Esophagus muscularis mucosa (tissue), 4 donors: Measurements from ENCODE around the gene MSL1. TPM values are rescaled to one million over a fixed set of nuclear protein-coding genes. Genes with fewer than 3 reads are reported as not detected.

Source experiments
- DNase-seq: peaks from one replicate; pipeline ENCODE4 v3.0.0-alpha.2; 2017; ENCODE audit errors: extremely low spot score
- H3K27ac ChIP-seq, 4 donors: fragments of 200-600 bp; sonication (generic); replicated peaks in 1 of 4; 1 replicate in 3 of 4; 2 replicates in 1 of 4; pipeline ENCODE4 v1.5.1; 2016 to 2019; ENCODE audit warnings: mild to moderate bottlenecking in 1 of 4
- H3K27me3 ChIP-seq, 4 donors: fragments of 200-600 bp; sonication (generic); one replicate each; pipeline versions ENCODE4 v1.5.1 to v1.6.0; 2016 to 2019
- H3K36me3 ChIP-seq, 4 donors: fragments of 200-600 bp; sonication (generic); one replicate each; pipeline ENCODE4 v1.5.1; 2016 to 2019
- H3K4me1 ChIP-seq, 4 donors: fragments of 200-600 bp; sonication (generic); one replicate each; pipeline ENCODE4 v1.5.1; 2016 to 2019
- H3K4me3 ChIP-seq, 4 donors: fragments of 200-600 bp; sonication (generic); 1 replicate in 2 of 4; 2 replicates in 2 of 4; pipeline ENCODE4 v1.5.1; 2016 to 2019; ENCODE audit warnings: mild to moderate bottlenecking in 4 of 4, moderate library complexity in 1 of 4
- H3K9me3 ChIP-seq, 4 donors: fragments of 200-600 bp; sonication (generic); 1 replicate in 3 of 4; 2 replicates in 1 of 4; pipeline ENCODE4 v1.5.1; 2016 to 2019
- EP300 ChIP-seq: sonication (generic); formaldehyde crosslinking; IDR thresholded peaks from one replicate; pipeline ENCODE4 v1.6.1; 2017; ENCODE audit warnings: antibody characterized with exemption
- POLR2A ChIP-seq: fragments of 450-650 bp; IDR thresholded peaks from one replicate; pipeline ENCODE4 v1.6.1; 2017; ENCODE audit warnings: antibody characterized with exemption, moderate library complexity, mild to moderate bottlenecking, low read depth
- POLR2AphosphoS5 ChIP-seq, 2 donors: sonication (generic); formaldehyde crosslinking; IDR thresholded peaks; one replicate each; pipeline ENCODE4 v1.6.1; 2017; ENCODE audit warnings: antibody characterized with exemption in 2 of 2
- WGBS: methylation state at CpG from one replicate; pipeline ENCODE4 v1.1.5; 2018; 5-methylcytosine and 5-hydroxymethylcytosine counted together
- intact Hi-C: fragments of 100-400 bp; cut with DNase I; formaldehyde crosslinking; loops from one replicate; pipeline ENCODE4 v1.15.1; 2023
- total RNA-seq, 4 donors: library from RNA; depleted of rRNA; stranded (reverse); fragments of >200 nt; gene quantifications; one replicate each; pipeline versions ENCODE4 v1.1.0 to v1.2.1, GENCODE V29; 2016
- TF ChIP-seq, protein P1 (sequence below), 3 experiments: fragments of 200-600 bp in 2 of 3; fragments of 450-650 bp in 1 of 3; sonication (generic) in 2 of 3; IDR thresholded peaks; one replicate each; pipeline ENCODE4 v1.5.1; 2017 to 2019; ENCODE audit warnings: antibody characterized with exemption in 3 of 3, mild to moderate bottlenecking in 2 of 3, moderate library complexity in 1 of 3

MSL1 gene
- total RNA-seq, 4 donors from 2014 or later: 64.1 to 86.8 (median 72.2) TPM

DNA sequence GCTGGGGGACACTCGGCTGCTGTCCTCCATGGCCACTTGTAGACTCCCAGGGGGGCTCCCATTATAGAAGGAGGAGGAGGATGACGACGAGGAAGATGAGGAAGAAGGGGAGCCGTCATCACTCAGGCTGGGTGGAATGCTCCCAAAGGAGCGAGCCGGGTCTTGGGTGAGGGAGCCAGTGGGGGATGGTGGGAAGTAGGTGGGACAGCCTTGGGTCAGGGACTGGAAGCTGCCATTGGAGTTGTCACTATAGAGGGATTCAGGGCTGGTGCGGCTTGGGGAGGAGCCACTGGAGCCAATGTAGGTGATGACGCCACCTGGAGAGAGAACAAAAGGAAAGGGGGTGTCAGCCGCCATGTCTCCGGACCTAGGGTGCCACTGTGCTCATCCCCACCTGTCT lies 24.7 kb upstream of the MSL1 start:
- intact Hi-C loops: no loop called here
- WGBS: 73% methylated on average over 10 of the region's 10 CpGs
- Histone ChIP-seq H3K27ac (peak overlapping the region; percentile 88 to 99 (median 94)), H3K9me3 (no peaks in the 10 kb centered on the region), H3K27me3 (no peaks in the 10 kb centered on the region), H3K36me3 (peaks cover 42 to 55% (median 47%) of the 10 kb centered on the region in 4 donors), H3K4me3 (peak overlapping the region in 3 of 4 donors; percentile 70 to 77 (median 70)), H3K4me1 (peaks cover 75 to 87% (median 83%) of the 10 kb centered on the region in 4 donors)
- TF ChIP-seq, protein P1, sequence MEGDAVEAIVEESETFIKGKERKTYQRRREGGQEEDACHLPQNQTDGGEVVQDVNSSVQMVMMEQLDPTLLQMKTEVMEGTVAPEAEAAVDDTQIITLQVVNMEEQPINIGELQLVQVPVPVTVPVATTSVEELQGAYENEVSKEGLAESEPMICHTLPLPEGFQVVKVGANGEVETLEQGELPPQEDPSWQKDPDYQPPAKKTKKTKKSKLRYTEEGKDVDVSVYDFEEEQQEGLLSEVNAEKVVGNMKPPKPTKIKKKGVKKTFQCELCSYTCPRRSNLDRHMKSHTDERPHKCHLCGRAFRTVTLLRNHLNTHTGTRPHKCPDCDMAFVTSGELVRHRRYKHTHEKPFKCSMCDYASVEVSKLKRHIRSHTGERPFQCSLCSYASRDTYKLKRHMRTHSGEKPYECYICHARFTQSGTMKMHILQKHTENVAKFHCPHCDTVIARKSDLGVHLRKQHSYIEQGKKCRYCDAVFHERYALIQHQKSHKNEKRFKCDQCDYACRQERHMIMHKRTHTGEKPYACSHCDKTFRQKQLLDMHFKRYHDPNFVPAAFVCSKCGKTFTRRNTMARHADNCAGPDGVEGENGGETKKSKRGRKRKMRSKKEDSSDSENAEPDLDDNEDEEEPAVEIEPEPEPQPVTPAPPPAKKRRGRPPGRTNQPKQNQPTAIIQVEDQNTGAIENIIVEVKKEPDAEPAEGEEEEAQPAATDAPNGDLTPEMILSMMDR (IDR thresholded peaks at IDR 0.05): no peak
- TF ChIP-seq POLR2A (no peak), POLR2AphosphoS5 (IDR thresholded peaks at IDR 0.05) (no peak), EP300 (no peak)
- no peak for DNase-seq

DNA sequence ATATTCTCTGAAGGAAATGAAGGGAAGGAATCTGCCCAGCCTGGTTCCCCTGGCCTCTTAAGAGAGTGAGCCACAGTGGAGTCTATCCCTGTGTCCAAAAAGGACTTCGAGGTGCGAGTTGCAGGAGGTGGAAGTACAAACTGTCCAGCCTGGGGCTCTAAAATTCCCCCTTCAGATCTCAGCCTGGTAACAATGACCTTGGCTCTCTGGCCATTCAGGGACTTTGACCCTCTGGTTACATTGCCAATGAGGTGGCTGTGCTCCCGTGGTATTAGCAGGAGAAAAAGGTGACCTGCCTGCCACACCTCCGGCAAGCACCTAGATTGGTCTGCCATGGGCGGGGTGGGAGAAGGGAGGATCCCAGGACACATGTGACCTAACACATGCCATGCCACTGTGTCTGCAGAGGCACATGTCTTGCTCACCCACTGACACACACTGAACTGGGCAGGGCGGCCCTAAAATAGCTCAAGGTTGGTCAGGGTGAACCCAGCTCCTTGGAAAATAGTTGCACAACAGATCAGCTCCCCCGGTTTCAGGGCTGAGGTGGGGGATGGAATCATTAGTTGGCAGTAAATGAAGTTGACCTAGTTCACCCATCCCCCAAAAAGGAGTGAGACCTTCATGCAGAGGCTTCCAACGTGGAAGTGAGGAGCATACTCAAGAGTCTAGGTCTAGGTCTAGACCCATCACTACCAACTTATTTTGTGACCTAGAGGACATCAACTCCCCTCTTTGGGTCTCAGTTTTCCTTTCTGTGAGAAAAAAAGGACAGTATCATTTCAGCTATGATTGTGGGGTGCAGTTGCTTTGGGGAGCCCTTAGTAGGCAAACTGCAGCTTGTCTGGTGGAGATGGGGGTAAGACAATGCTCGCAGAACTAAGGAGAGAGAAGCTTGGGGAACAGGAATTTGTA lies 23.6 kb upstream of the MSL1 start:
- TF ChIP-seq POLR2A: peak; percentile 14
- TF ChIP-seq, protein P1 (IDR thresholded peaks at IDR 0.05): no peak
- TF ChIP-seq POLR2AphosphoS5 (IDR thresholded peaks at IDR 0.05): peak; percentile 74 to 92
- TF ChIP-seq EP300: peak; percentile 53
- H3K4me3 ChIP-seq: peak overlapping the region; percentile 70 to 93 (median 74)
- peak overlapping the region; percentile 88 to 99 (median 94) for H3K27ac ChIP-seq
- H3K27me3 ChIP-seq: no peaks in the 10 kb centered on the region
- DNase-seq: no peak
- peaks cover 75 to 87% (median 83%) of the 10 kb centered on the region in 4 donors for H3K4me1 ChIP-seq
- WGBS: 27% methylated on average over 8 of the region's 9 CpGs
- intact Hi-C loops: no loop called here
- H3K36me3 ChIP-seq: peaks cover 39 to 44% (median 41%) of the 10 kb centered on the region in 4 donors
- H3K9me3 ChIP-seq: no peaks in the 10 kb centered on the region

DNA sequence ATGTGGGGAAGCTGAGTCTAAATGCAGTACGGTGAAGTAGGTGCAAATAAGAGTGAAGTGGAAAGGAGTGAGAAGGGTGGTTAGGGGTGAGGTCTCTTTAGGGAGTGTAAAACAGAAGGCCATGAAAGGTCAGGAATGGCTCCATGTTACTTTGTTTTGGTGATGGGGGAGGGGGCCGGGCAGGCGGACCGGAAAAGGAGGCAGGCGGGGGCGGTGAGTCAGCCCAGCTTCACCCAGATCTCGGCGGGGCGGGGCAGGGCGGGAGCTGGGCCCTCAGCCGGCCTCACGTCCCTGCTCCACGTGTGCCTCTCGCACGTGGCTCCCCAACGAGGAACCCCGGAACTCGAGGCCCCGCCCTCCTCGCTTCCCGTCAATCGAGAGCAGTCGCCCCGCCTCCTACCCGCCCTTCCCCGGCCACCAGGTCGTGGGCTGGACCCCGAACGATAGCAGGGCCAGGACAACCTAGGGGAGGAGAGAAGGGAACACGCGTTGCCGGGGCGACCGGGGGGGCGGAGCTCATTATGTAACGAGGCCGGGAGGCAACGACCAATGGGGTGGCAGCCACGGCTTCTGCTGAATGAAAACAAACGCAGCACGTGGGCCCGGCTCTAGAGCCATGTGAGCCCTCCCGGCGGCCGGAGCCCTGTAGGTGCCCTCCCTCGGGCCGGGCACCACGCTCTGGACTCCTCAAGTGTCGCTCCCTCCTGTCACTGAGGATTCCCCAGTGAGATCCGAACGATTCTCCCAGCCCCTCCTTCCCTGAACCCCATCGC lies 22.7 kb upstream of the MSL1 start:
- DNase-seq: peak; percentile 100
- Histone ChIP-seq H3K4me3 (peak overlapping the region; percentile 70 to 93 (median 74)), H3K9me3 (no peaks in the 10 kb centered on the region), H3K4me1 (peaks cover 78 to 87% (median 83%) of the 10 kb centered on the region in 4 donors), H3K36me3 (peaks cover 31 to 35% (median 32%) of the 10 kb centered on the region in 4 donors), H3K27me3 (no peaks in the 10 kb centered on the region), H3K27ac (peak overlapping the region; percentile 88 to 99 (median 94))
- intact Hi-C loops: no loop called here
- WGBS: 1% methylated on average over 17 of the region's 52 CpGs
- TF ChIP-seq POLR2AphosphoS5 (IDR thresholded peaks at IDR 0.05) (peak; percentile 96 to 98), POLR2A (peak; percentile 93), EP300 (peak; percentile 87)
- TF ChIP-seq, protein P1 (IDR thresholded peaks at IDR 0.05): no peak

DNA sequence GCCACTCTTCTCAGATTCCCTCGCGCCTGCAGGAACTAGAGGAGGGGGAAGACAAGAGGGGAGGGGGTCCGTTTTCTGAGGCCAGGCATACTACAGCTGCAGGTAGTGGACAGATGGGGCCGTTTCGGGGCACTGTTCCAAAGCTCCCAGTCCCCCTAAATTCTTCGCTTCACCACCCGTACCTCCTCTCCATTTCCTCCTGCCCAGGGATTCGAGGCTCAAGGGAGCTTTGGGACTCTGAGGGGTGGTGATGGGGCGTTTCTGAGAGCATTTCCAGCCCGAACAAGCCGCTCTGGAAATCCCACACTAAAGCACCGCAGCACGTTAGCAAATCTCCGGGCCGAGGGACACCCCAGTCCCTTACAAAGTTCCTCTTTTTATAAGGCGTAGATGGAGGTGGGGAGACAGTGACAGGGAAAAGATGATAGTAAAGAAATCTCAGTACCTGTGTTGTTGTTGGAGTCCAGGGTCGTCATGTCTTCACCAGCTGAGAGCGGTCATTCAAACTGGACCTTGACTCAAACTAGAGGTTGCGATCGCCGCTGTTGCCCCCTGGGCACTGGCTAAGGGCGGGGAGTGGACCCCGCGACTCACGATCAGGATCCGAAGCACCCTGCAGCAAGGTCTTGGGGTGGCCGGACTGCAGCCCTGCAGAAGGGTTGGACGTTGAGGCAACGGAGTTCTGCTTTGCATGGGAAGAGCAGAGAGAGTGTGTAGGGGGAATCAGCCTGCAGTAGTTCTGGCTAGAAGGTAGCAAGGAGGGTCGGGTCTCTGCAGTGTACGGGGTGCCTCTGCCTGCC lies 22.0 kb upstream of the MSL1 start:
- Histone ChIP-seq H3K4me1 (peaks cover 78 to 87% (median 83%) of the 10 kb centered on the region in 4 donors), H3K9me3 (no peaks in the 10 kb centered on the region), H3K27ac (peak overlapping the region; percentile 88 to 99 (median 94)), H3K4me3 (peak overlapping the region; percentile 70 to 93 (median 74)), H3K27me3 (no peaks in the 10 kb centered on the region), H3K36me3 (peaks cover 23 to 27% (median 24%) of the 10 kb centered on the region in 4 donors)
- TF ChIP-seq POLR2AphosphoS5 (IDR thresholded peaks at IDR 0.05) (no peak), EP300 (no peak), POLR2A (no peak)
- TF ChIP-seq, protein P1 (IDR thresholded peaks at IDR 0.05): no peak
- DNase-seq: no peak
- intact Hi-C loops: no loop called here
- WGBS: 2% methylated on average over 28 of the region's 31 CpGs
